Prostate gland (tissue), 2 donors: ENCODE results near the gene GMPPA.

Experiments used
- CTCF ChIP-seq, 4 experiments: fragments of 200-600 bp in 2 of 4; fragments of 450-650 bp in 2 of 4; sonication (generic) in 2 of 4; IDR thresholded peaks; 1 replicate in 3 of 4; 2 replicates in 1 of 4; pipeline ENCODE4 v1.5.1; 2016 to 2019; ENCODE audit warnings: antibody characterized with exemption in 4 of 4, mild to moderate bottlenecking in 2 of 4, moderate library complexity in 2 of 4
- POLR2A ChIP-seq: fragments of 450-650 bp; IDR thresholded peaks from one replicate; pipeline ENCODE4 v1.6.1; 2016; ENCODE audit warnings: antibody characterized with exemption, mild to moderate bottlenecking
- POLR2AphosphoS5 ChIP-seq: sonication (generic); formaldehyde crosslinking; IDR thresholded peaks from one replicate; pipeline ENCODE4 v1.6.1; 2017; ENCODE audit warnings: antibody characterized with exemption

DNA sequence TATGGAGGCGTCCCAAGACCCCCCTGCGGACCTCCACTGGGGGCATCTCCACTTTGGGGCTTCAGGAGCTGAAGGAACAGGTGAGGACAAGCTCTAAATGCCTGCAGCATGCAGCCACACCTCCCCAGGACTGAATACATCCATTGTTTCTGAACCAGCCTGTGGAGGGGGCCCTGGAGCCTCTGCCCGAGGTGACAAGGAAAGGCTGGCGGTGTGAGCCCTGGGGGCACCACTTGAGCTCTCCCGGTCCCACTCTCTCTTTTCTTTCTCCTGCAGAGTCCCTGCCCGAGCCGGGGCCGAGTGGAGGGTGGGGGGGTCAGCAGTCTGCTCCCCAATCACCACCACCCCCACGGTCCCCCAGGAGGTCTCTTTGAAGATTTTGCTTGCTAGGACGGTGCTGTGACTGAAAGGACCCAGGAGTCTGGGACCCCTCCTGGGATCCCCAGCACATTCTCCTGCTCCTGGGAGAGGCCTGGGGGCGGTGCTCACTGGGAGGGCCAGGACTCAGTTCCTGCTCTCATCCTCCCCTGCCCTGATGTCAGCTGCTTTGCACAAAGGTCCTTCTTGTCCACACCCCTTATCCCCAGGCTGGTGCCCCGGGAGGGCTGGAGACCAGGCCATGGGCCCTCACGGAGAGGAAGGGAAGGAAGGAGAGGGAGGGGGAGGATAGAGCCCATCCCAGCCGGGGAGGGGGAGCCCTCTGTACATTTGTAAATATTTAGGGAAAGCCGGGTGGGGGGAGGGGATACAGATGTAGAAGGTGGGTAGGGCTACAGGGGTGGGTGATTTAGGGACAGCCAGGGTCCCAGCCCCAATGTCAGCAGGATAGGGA is 39.2 kb downstream of the GMPPA start:
- TF ChIP-seq POLR2AphosphoS5 (no peak), POLR2A (no peak), CTCF (IDR thresholded peaks at IDR 0.05) (no peak)
